Stimulated activated CD8-positive, alpha-beta memory T cell treated with anti-CD3 and anti-CD28 coated beads, Interleukin-15, amount 100 ng/mL, for 4 hours (primary cell): ENCODE results near the gene VPS45.
"Not testable (repeated sequence)": the region's sequence is repeated elsewhere in the genome, so short reads cannot be mapped to it uniquely, and the experiment has no call there.

Source experiments
- DNase-seq, 2 donors: peaks; one replicate each; pipeline ENCODE4 v3.0.0-alpha.2; 2020; ENCODE audit warnings: low read depth in 2 of 2

Gene VPS45

GRCh38 chr1:150159550-150159949 lies 92.0 kb downstream of the VPS45 start:
- DNase-seq: no peak

DNA sequence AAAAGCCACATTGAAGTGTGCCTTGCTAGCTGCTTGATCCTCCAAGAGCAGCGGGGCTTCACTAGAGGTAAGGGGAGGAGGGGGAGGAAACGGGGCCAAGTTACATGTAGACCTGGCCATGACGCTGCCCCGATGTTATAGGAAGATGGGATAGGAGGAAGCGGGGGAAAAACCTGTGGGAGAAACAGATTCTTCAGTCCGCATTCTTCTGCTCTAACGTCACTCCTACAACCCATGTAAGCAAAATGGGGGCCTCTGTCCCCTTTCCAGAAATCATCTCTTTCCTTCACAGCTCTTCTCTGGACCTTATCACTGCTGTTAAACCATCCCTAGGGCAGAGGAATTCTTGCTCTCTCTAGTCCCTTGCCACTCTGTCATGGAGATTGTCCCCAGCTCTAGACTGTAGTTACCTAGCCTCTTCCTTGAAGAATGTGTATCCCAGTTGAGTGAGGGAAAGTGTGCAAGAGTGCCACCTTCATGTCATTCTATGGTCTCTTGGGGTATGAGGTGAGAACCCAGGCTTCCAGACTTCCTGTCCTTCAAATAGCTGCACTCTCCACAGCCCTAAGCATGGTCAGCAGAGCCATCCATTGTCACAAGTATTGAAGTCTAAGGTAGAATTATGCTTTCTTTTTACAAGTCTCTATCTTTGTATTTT lies 93.5 kb downstream of the VPS45 start:
- DNase-seq: no peak

GRCh38 chr1:150161747-150162581 lies 94.4 kb downstream of the VPS45 start:
- DNase-seq: no peak

DNA sequence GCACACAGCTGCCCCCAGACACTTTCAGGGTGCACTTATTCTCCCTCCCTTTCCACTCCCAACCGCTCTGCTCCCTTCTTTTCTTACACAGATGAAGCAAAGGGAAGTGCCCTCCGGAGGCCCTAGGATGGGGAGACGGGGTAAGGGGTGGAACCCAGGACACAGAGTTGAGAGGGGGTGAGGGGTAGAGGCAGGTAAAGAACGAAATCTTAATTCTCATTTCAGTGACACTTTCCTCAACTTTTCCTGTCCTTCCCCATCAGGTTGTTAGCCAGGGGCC lies 94.9 kb downstream of the VPS45 start:
- no peak for DNase-seq

GRCh38 chr1:150162862-150163706 lies 95.5 kb downstream of the VPS45 start:
- DNase-seq: no peak

DNA sequence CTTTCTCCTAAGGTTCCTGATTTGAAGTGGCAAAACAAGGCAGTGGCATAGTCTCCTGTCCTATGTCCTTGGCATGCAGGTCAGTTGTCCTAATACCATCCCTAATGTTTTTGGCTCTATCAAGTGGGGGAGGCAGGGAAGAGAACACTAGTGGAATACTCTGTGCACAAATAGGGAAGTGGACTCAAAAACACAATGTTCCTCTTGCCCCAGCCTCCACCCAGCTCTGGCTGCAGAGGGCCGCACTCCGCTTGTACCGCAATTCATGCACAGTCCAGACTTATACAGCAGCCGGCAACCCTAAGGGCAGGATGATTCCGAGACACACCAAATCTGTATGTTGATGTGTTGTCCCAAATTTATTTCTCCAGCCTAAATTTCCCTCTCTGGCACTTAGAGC lies 96.6 kb downstream of the VPS45 start:
- no peak for DNase-seq

DNA sequence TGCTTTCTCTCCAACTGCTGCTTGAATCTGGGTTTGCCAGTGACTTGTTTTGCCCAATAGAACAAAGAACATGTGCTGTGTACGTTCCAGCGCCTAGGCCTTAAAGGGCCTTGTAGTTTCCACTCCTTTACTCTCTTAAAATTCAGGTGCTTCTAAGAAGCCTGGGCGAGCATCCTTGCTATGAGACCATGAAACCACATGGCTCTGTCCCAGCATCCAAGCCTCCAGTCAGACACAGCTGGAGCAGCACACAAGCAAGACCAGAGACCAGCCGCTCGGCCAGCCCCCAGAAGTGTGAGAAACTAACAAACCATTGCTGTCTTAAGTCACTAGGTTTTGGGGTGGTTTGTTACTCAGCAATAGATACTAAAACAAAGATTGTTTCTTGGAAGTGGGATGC lies 97.2 kb downstream of the VPS45 start:
- DNase-seq: no peak

- DNase-seq: no peak
These were observed 98.3 kb downstream of the VPS45 start for GRCh38 chr1:150165622-150166612.

GRCh38 chr1:150168960-150169601 lies 101.5 kb downstream of the VPS45 start:
- DNase-seq: no peak

- DNase-seq: no peak
These were observed 104.2 kb downstream of the VPS45 start for GRCh38 chr1:150171801-150172200.

GRCh38 chr1:150173141-150173585 lies 105.6 kb downstream of the VPS45 start:
- DNase-seq: no peak

GRCh38 chr1:150176593-150176992 lies 109.0 kb downstream of the VPS45 start:
- no peak for DNase-seq

GRCh38 chr1:150178548-150178947 lies 111.0 kb downstream of the VPS45 start:
- no peak for DNase-seq

GRCh38 chr1:150179867-150180266 lies 112.3 kb downstream of the VPS45 start:
- no peak for DNase-seq

DNA sequence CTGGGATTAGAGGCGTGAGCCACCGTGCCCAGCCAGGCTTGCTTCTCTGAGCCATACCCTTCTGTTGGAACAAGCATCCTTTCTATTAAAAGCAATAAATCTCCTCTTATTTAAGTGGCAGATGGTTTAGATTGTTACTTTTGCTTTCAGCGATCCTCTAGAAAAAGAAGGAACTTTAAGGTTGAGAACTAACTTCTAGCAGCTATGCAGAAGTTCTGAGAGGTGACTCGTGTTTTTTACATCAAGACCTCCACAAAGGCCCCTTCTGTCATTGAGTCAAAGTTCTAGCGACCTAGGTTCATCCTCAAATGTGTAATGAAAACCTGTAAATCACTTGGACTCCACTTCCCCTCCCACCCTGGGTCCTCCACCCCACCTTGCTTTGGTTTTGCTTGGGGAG lies 112.9 kb downstream of the VPS45 start:
- no peak for DNase-seq

DNA sequence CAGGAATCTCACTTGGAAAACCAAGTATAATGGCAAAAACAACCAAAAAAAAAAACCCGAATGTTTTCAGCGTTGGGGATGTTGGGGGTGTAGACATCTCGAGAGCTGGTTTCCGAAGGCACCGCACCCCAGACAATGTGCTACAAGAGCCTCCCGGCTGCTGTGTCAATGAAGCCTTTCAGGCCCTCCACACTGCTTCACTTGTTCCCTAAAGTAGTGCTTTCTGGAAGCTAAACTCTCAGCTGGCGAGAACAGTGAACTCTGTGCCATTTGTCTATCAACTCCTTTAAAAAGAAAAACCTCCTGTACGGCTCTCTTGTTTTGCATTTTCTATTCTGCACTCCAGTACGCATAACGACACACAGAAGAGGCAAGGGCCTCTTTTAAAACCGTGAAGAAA lies 114.7 kb downstream of the VPS45 start:
- DNase-seq: no peak

DNA sequence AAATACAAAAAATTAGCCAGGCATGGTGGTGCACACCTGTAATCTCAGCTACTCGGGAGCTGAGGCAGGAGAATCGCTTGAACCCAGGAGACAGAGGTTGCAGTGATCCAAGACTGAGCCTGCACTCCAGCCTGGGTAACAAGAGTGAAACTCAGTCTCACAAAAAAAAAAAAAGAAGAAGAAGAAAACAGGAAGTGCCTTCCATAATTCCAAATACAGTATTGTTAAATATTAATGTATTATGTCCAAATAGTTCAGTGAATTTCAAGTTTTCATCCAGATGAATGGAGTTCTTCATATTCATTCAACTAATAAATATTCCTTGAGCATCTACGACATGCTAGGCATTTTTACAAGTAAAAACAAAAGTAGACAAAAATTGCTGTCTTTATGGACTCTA lies 115.5 kb downstream of the VPS45 start:
- DNase-seq: no peak

GRCh38 chr1:150185481-150185880 lies 117.9 kb downstream of the VPS45 start:
- DNase-seq: no peak

DNA sequence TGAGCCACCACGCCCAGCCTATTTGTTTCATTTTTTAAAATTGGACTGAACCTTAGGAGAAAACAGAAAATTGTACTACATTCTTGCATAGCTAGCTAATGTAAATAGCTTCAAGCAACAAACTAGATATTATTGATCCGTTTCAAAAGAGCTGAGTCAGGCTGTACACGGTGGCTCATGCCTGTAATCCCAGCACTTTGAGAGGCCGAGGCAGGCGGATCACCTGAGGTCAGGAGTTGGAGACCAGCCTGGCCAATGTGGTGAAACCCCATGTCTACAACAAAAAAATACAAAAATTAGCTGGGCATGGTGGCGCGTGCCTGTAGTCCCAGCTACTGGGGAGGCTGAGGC lies 118.8 kb downstream of the VPS45 start:
- not testable (repeated sequence) for DNase-seq

DNA sequence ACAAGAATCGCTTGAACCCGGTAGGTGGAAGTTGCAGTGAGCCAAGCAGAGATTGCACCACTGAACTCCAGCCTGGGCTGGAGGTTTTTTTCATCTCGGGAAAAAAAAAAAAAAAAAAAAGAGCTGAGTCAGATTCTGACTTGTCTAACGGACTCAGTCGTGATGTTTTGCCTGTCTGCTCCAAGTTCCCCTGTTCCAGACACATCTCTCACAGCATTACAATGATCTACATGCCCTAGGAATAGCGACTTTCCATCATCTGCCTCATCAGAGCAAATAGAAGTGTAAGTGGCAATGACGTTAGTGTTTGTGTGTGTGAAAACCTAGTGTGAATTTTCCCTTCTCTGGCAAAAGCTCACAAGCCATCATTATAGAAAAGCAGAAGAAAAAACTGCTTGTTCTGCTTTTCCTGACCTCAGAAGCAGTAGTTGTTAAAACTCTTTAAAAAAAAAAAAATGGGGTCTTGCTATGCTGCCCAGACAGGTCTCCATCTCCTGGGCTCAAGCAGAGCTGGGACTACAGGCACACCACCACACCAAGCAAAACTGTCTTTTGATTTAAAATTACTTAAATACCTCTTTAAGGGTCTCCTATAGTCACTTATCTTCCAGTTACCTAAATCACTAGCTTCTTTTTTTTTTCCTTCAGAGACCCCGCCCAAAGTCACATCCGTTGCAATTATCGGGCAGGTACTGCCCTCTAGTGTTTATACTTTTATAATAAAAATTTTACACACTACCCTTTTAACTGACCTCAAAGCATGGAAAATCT lies 119.4 kb downstream of the VPS45 start:
- DNase-seq: no peak
